ENCODE results near the gene ATP2B3.

- TF ChIP-seq, protein P1, sequence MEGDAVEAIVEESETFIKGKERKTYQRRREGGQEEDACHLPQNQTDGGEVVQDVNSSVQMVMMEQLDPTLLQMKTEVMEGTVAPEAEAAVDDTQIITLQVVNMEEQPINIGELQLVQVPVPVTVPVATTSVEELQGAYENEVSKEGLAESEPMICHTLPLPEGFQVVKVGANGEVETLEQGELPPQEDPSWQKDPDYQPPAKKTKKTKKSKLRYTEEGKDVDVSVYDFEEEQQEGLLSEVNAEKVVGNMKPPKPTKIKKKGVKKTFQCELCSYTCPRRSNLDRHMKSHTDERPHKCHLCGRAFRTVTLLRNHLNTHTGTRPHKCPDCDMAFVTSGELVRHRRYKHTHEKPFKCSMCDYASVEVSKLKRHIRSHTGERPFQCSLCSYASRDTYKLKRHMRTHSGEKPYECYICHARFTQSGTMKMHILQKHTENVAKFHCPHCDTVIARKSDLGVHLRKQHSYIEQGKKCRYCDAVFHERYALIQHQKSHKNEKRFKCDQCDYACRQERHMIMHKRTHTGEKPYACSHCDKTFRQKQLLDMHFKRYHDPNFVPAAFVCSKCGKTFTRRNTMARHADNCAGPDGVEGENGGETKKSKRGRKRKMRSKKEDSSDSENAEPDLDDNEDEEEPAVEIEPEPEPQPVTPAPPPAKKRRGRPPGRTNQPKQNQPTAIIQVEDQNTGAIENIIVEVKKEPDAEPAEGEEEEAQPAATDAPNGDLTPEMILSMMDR (IDR thresholded peaks at IDR 0.05; ENCODE audit: poor library complexity, severe bottlenecking): no peak
- no peak for TF ChIP-seq EZH2 (IDR thresholded peaks at IDR 0.05; ENCODE audit: borderline replicate concordance, insufficient read depth, low read length, poor library complexity, severe bottlenecking)
- peak; percentile 43 for TF ChIP-seq POLR2AphosphoS5 (IDR thresholded peaks at IDR 0.05)
- no peak for TF ChIP-seq EP300 (conservative IDR thresholded peaks at IDR 0.05; ENCODE audit: poor library complexity, severe bottlenecking)
- no peak for TF ChIP-seq RAD21 (conservative IDR thresholded peaks at IDR 0.05)
- no peak for TF ChIP-seq REST (IDR thresholded peaks at IDR 0.05; ENCODE audit: borderline replicate concordance)
These were observed at the start of gene ATP2B3 for GRCh38 chrX:153517423-153517822.

Measured in neural cell (in vitro differentiated cells).